ENCODE data around the gene SLC9C1. TPM values are rescaled to one million over a fixed set of nuclear protein-coding genes. Genes with fewer than 3 reads are reported as not detected.

Gene SLC9C1
- total RNA-seq, 1 experiment from 2014 or later = not detected

- Mint-ChIP-seq H3K36me3 (ENCODE audit: insufficient read depth, unreplicated experiment) (peaks cover 10% of the 10 kb centered on the region), H3K4me3 (ENCODE audit: low read depth, unreplicated experiment) (no peak overlapping the region), H3K27ac (ENCODE audit: unreplicated experiment) (no peak overlapping the region), H3K27me3 (ENCODE audit: unreplicated experiment) (no peaks in the 10 kb centered on the region), H3K9me3 (ENCODE audit: low read depth, unreplicated experiment) (no peaks in the 10 kb centered on the region), H3K4me1 (ENCODE audit: low read depth, unreplicated experiment) (no peaks in the 10 kb centered on the region)
- CTCF ChIA-PET = no interaction called here
- DNase-seq = no peak
- no peak for TF ChIP-seq CTCF (IDR thresholded peaks at IDR 0.05; ENCODE audit: unreplicated experiment)
- intact Hi-C loops (cut with micrococcal nuclease; ENCODE audit: unreplicated experiment) = no loop called here
- BruUV-seq (replicated peaks) = no TSS peak
Measured at GRCh38 chr3:112122870-112123269, 171.1 kb downstream of the SLC9C1 start.

GRCh38 chr3:112121577-112122547 lies 172.2 kb downstream of the SLC9C1 start:
- no peaks in the 10 kb centered on the region for H3K9me3 Mint-ChIP-seq (ENCODE audit: low read depth, unreplicated experiment)
- H3K27ac Mint-ChIP-seq (ENCODE audit: unreplicated experiment) = no peak overlapping the region
- no peak for DNase-seq
- no TSS peak for BruUV-seq (replicated peaks)
- CTCF ChIA-PET = no interaction called here
- intact Hi-C loops (cut with micrococcal nuclease; ENCODE audit: unreplicated experiment) = no loop called here
- TF ChIP-seq CTCF (IDR thresholded peaks at IDR 0.05; ENCODE audit: unreplicated experiment) = no peak
- no peaks in the 10 kb centered on the region for H3K4me1 Mint-ChIP-seq (ENCODE audit: low read depth, unreplicated experiment)
- H3K27me3 Mint-ChIP-seq (ENCODE audit: unreplicated experiment) = no peaks in the 10 kb centered on the region
- peaks cover 10% of the 10 kb centered on the region for H3K36me3 Mint-ChIP-seq (ENCODE audit: insufficient read depth, unreplicated experiment)
- no peak overlapping the region for H3K4me3 Mint-ChIP-seq (ENCODE audit: low read depth, unreplicated experiment)

GRCh38 chr3:112119962-112120836 lies 173.8 kb downstream of the SLC9C1 start:
- intact Hi-C loops (cut with micrococcal nuclease; ENCODE audit: unreplicated experiment) = no loop called here
- CTCF ChIA-PET = no interaction called here

More at GRCh38 chr3:112119962-112120836, 173.8 kb downstream of the SLC9C1 start:
- no peaks in the 10 kb centered on the region for H3K4me1 Mint-ChIP-seq (ENCODE audit: low read depth, unreplicated experiment)
- no peak overlapping the region for H3K27ac Mint-ChIP-seq (ENCODE audit: unreplicated experiment)
- TF ChIP-seq CTCF (IDR thresholded peaks at IDR 0.05; ENCODE audit: unreplicated experiment) = no peak
- BruUV-seq (replicated peaks) = no TSS peak
- H3K9me3 Mint-ChIP-seq (ENCODE audit: low read depth, unreplicated experiment) = no peaks in the 10 kb centered on the region
- no peak for DNase-seq
- no peak overlapping the region for H3K4me3 Mint-ChIP-seq (ENCODE audit: low read depth, unreplicated experiment)
- peaks cover 10% of the 10 kb centered on the region for H3K36me3 Mint-ChIP-seq (ENCODE audit: insufficient read depth, unreplicated experiment)
- H3K27me3 Mint-ChIP-seq (ENCODE audit: unreplicated experiment) = no peaks in the 10 kb centered on the region

Data from Calu3 (cell line).